NCI-H748 treated with DMSO at 0.1 percent for 48 hours (cell line): ENCODE data around the gene MAP3K13.
"Not testable (repeated sequence)": the region's sequence is repeated elsewhere in the genome, so short reads cannot be mapped to it uniquely, and the experiment has no call there.

ENCODE experiments used
- DNase-seq: peaks from one replicate; lab custom pipeline; 2025; lab: John Stamatoyannopoulos, UW

The MAP3K13 gene

DNA sequence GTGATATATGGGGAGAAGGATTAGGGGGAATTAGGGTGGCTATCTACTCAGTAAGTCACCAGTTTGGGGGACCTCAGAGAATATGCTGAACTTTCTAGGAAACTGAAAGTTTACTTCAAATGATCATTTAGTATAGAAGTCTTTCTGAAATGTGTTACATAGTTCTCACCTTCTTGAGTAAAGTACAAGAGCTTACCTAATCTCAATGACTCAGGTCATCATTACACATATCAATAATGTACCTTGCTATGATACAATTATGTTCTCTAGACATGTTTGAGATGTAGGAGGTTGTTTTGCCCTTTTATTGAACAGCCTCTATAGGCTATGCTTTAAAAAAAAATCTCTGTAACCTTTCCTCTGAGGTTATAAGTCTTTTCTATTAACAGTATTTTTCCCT lies 85.2 kb downstream of the MAP3K13 start:
- DNase-seq = no peak

DNA sequence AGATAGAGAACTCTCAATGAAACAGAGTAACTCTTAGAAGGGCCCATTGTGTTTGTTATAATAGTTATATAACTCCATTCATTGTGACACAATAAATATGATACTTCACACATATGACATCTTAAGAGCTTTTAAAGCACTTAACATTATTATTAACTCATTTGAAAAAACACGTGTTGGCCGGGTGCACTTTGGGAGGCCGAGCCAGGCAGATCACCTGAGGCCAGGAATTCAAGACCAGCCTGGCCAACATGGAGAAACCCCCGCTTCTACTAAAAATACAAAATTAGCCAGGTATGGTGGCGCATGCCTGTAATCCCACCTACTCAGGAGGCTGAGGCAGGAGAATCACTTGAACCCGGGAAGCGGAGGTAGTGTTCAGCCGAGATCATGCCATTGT lies 88.5 kb downstream of the MAP3K13 start:
- DNase-seq = not testable (repeated sequence)

GRCh38 chr3:185457376-185457775 lies 94.4 kb downstream of the MAP3K13 start:
- no peak for DNase-seq

GRCh38 chr3:185460309-185460708 lies 97.4 kb downstream of the MAP3K13 start:
- no peak for DNase-seq

GRCh38 chr3:185460719-185461350 lies 97.9 kb downstream of the MAP3K13 start:
- no peak for DNase-seq

- no peak for DNase-seq
Measured at GRCh38 chr3:185465471-185465870, 102.5 kb downstream of the MAP3K13 start.

- DNase-seq = not testable (repeated sequence)
Measured at GRCh38 chr3:185466123-185466522, 103.2 kb downstream of the MAP3K13 start.

DNA sequence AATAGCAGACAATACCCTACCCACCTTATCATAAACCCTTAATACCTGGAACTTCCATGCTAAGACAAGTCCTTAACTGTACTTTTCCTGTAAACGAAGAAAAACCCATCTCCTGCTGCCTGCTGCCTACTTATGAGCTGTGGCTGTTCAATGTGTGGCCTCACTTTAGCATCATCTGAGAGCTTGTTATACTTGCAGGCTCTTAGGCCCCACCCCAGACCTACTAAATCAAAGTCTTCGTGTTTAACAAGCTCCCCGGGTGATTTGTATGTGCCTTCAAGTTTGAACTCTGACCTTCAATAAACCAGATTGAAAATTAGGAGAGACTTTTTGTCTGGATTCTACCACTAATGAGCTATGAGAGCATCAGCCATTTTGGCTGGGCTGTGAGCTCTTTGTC lies 106.6 kb downstream of the MAP3K13 start:
- DNase-seq = no peak

GRCh38 chr3:185470323-185470722 lies 107.4 kb downstream of the MAP3K13 start:
- DNase-seq = no peak

- DNase-seq = no peak
Measured at GRCh38 chr3:185473290-185473815, 110.4 kb downstream of the MAP3K13 start.

GRCh38 chr3:185474922-185475321 lies 112.0 kb downstream of the MAP3K13 start:
- DNase-seq = not testable (repeated sequence)

DNA sequence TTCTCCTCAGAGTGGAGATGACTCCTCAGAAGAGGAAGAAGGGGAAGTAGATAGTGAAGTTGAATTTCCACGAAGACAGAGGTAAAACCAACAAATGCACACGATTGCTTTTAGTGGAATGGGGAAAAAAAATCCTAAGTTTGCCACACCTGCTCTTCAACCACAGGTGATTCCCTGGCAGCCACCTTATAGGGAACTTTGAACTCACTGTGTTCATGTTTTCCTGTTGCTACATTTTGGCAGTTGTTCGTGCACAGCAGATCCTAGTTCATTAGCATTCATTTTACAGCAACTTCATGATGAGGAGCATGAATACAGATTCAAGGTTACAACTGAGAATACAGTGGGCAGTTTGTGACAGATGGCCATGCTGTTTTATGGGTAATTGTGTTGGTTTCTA lies 114.4 kb downstream of the MAP3K13 start:
- DNase-seq = no peak

- DNase-seq = no peak
Measured at GRCh38 chr3:185479373-185479945, 116.5 kb downstream of the MAP3K13 start.

DNA sequence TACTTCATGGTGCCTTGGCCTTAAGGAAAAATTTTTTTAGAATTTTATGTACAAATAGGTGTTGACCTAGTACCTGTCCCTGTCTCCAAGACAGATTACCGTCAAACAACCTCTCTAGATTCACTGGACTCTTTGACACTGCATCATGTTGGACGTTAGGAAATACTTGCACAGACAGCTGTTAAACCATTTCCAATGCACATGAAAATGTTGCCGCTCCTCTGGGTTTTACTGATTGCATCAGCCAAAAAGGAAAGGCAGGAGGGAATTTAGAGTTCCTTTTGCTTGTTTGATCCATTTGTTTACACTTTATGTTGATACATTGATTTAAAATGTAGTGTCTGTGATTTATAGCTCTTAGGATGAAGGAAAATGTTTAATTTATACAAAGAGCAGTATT lies 121.4 kb downstream of the MAP3K13 start:
- no peak for DNase-seq

DNA sequence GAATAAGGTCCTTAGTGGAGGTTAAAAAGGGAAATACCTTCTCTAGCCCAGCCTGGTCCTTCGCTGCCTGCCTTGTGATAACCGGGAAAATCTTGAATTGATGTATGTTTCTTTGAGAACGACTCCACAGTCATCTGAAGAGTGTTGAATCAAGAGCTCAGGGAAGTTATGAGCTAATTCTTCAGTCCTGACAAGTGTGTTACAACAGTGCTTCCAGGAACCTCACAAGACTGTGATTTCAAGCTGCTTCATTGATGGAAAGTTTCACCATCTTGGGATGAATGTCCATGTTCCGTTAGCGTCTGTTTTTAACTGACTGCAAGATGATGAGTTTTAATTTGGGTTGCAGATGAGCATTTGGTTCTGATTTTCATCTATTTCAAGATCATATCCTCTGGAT lies 123.5 kb downstream of the MAP3K13 start:
- no peak for DNase-seq

GRCh38 chr3:185488465-185488864 lies 125.5 kb downstream of the MAP3K13 start:
- DNase-seq = no peak

GRCh38 chr3:185489462-185489861 lies 126.5 kb downstream of the MAP3K13 start:
- DNase-seq = no peak

DNA sequence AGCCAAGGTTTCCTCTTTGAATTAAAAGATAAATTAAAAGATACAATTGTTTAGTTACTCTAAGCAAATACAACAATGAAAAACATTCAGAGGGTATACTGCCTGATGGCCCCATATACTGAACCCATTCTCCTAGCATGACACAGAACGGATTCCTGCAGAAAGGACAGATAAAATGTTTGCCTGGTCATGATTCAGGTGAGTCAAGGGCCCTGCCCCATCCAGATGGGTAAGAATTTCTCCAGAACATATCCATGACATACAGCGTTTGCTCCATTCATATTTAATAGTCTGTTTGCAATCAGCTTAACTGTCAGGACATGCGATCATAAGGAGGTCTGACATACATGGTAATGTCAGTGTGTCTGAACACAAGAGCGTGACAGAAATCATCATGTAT lies 127.3 kb downstream of the MAP3K13 start:
- DNase-seq = no peak

- peak; percentile 59 for DNase-seq
Measured at GRCh38 chr3:185498503-185499396, 135.8 kb downstream of the MAP3K13 start, which contains the start of gene TMEM41A. TMEM41A (minus strand) TSS chr3:185499035; CDS start chr3:185498961, 74 bp downstream.

DNA sequence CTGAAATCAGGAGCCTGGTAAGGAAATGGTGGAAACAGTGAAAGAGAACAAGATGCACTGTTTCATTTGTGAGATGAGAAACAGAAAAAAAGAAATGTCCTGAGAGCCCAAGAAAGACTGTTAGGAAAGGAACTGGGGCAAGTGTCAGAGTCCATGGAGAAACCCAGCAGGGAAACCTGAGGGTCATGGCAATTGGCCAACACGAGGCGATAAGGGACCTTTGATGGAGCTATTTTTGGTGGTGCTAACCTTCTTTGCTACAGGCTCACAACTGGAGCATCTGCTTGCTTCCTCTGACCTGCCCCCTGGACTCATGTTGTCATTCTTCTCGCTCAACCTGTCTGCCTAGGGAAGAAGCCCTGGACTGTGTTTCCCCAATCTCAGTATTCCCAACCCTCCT lies 140.1 kb downstream of the MAP3K13 start:
- DNase-seq = no peak

DNA sequence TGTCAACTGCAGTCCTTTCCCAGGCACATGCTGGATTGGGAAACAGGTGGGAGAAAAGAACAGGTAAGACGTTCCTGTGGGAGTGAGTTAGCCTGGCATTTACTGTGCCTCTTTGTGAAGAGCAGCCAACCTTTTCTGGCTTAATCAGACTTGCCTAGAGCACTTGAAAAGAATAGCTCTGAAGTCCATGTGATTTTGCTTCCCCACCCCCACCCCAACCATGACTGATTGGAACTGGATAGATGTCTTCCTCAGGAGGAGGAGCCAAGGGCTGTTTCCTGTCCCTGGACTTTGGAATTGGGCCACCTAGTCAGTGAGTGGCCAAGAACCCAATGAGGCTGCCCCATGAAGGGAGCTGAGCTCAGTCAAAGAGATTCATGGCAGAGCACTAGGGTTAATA lies 140.6 kb downstream of the MAP3K13 start:
- DNase-seq = no peak

- no peak for DNase-seq
Measured at GRCh38 chr3:185504636-185505035, 141.7 kb downstream of the MAP3K13 start.

- no peak for DNase-seq
Measured at GRCh38 chr3:185507883-185508282, 144.9 kb downstream of the MAP3K13 start.
